SU-DHL-6 (cell line): Measurements from ENCODE around the gene COX10.

Source experiments
- H2AFZ ChIP-seq: fragments of 200-600 bp; sonication (generic); 2 replicates; pipeline ENCODE4 v1.6.1; 2014; ENCODE audit warnings: low read depth, mild to moderate bottlenecking, moderate library complexity, mixed read lengths, antibody characterized with exemption, low read length; ENCODE audit not compliant: severe bottlenecking
- H3F3A ChIP-seq: fragments of 200-600 bp; shearing (Covaris generic); 2 replicates; pipeline ENCODE4 v1.6.0; 2016; ENCODE audit warnings: antibody characterized with exemption, mild to moderate bottlenecking; ENCODE audit not compliant: insufficient read depth
- H3K27ac ChIP-seq: fragments of 200-600 bp; sonication (generic); 2 replicates; pipeline ENCODE4 v1.5.1; 2016; ENCODE audit warnings: low read depth, mild to moderate bottlenecking, low read length, moderate library complexity, mixed read lengths
- H3K27me3 ChIP-seq: fragments of 200-600 bp; sonication (generic), shearing (Covaris generic); 2 replicates; pipeline ENCODE4 v1.6.0; 2014; ENCODE audit warnings: mild to moderate bottlenecking, low read length
- H3K36me3 ChIP-seq: fragments of 200-600 bp; sonication (generic); 2 replicates; pipeline ENCODE4 v1.6.1; 2014; ENCODE audit warnings: mild to moderate bottlenecking, low read length, mixed read lengths
- H3K4me2 ChIP-seq: fragments of 300-600, 200-600 bp; shearing (Covaris generic), sonication (generic); 2 replicates; pipeline ENCODE4 v1.6.0; 2014; ENCODE audit warnings: low read length, low read depth, mild to moderate bottlenecking; ENCODE audit not compliant: poor library complexity, severe bottlenecking
- H3K4me3 ChIP-seq: fragments of 200-600 bp; sonication (generic); 2 replicates; pipeline ENCODE4 v1.5.1; 2014; ENCODE audit warnings: antibody characterized with exemption, low read length, mild to moderate bottlenecking, mixed read lengths; ENCODE audit not compliant: insufficient read depth, poor library complexity, severe bottlenecking
- H3K79me2 ChIP-seq: fragments of 200-600 bp; sonication (generic); 2 replicates; pipeline ENCODE4 v1.6.1; 2014; ENCODE audit warnings: mild to moderate bottlenecking, low read length, moderate library complexity; ENCODE audit not compliant: insufficient read depth
- H3K9ac ChIP-seq: fragments of 200-600 bp; sonication (generic); 2 replicates; pipeline ENCODE4 v1.7.0; 2014; ENCODE audit warnings: mild to moderate bottlenecking, low read length
- H3K9me2 ChIP-seq: fragments of 200-600 bp; sonication (generic); replicated peaks from 2 replicates; pipeline ENCODE4 v1.6.1; 2014; ENCODE audit warnings: low read length; ENCODE audit not compliant: insufficient read depth
- H3K9me3 ChIP-seq: fragments of 200-600 bp; sonication (generic); 2 replicates; pipeline ENCODE4 v1.6.1; 2014; ENCODE audit warnings: low read length, mixed read lengths; ENCODE audit not compliant: insufficient read depth
- H4K20me1 ChIP-seq: fragments of 200-600 bp; sonication (generic); 2 replicates; pipeline ENCODE4 v1.6.1; 2014; ENCODE audit warnings: low read depth, mild to moderate bottlenecking, antibody characterized with exemption, low read length, moderate library complexity, mixed read lengths
- EZH2phosphoT487 ChIP-seq: fragments of 200-600 bp; sonication (generic), shearing (Covaris generic); conservative IDR thresholded peaks from 2 replicates; pipeline ENCODE4 v1.6.1; 2018; ENCODE audit warnings: mild to moderate bottlenecking, antibody characterized with exemption, low read length, moderate library complexity, mixed read lengths
- TF ChIP-seq, protein P1 (sequence below): fragments of 200-600 bp; sonication (generic); IDR thresholded peaks from one replicate; pipeline ENCODE4 v1.5.1; 2017; ENCODE audit warnings: antibody characterized with exemption, mild to moderate bottlenecking, low read length, moderate library complexity; ENCODE audit not compliant: insufficient read depth, poor library complexity, severe bottlenecking

The COX10 gene

DNA sequence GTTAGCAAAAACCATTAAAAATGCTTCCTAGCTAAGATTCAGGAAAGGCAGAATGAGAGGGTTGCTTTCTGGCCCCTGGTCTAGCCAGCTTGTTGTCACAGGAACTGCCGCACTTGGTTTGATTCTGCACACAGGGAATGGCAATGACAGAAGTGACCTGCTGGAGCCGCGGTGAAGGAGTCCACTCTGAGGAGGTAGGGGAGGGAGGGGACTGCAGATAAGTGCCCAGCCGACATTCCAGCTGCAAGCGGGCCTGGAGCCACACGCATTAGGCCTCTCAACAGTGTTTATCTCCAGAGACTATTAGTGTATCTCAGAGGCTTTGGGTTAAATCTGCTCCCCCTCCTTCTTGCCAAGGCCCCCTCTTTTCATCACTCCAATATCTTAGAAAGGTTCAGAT, 128.7 kb downstream of the COX10 start:
- H2AFZ ChIP-seq = no peak overlapping the region
- no peaks in the 10 kb centered on the region for H4K20me1 ChIP-seq

DNA sequence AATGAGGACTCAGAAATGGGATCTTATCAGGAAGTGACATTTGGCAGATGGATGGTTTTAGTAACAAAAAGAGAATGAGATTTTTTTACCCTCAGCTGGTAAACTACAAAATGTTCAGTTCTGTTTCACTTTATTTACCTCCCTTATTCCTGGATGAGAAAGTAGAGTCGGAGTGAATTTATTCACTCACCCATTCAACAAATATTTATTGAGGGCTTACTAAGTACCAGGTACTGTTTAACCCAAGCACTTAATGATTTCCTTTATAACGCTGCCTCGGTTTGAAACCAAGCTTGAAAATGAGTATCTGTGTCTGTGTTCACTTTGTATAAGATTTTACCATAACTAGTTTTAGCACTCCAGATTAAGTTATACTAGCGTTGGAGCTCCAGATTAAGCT, 129.3 kb downstream of the COX10 start:
- Histone ChIP-seq H3K27me3 (no peaks in the 10 kb centered on the region), H3K4me3 (no peak overlapping the region), H3K79me2 (no peaks in the 10 kb centered on the region), H3K36me3 (no peaks in the 10 kb centered on the region; the same call in 1 of the 2 replicates), H3F3A (no peaks in the 10 kb centered on the region), H3K9me3 (no peaks in the 10 kb centered on the region), H3K27ac (no peak overlapping the region), H3K9ac (no peak overlapping the region), H4K20me1 (no peaks in the 10 kb centered on the region), H3K4me2 (no peak overlapping the region), H2AFZ (no peak overlapping the region), H3K9me2 (no peaks in the 10 kb centered on the region)
- TF ChIP-seq, protein P1, sequence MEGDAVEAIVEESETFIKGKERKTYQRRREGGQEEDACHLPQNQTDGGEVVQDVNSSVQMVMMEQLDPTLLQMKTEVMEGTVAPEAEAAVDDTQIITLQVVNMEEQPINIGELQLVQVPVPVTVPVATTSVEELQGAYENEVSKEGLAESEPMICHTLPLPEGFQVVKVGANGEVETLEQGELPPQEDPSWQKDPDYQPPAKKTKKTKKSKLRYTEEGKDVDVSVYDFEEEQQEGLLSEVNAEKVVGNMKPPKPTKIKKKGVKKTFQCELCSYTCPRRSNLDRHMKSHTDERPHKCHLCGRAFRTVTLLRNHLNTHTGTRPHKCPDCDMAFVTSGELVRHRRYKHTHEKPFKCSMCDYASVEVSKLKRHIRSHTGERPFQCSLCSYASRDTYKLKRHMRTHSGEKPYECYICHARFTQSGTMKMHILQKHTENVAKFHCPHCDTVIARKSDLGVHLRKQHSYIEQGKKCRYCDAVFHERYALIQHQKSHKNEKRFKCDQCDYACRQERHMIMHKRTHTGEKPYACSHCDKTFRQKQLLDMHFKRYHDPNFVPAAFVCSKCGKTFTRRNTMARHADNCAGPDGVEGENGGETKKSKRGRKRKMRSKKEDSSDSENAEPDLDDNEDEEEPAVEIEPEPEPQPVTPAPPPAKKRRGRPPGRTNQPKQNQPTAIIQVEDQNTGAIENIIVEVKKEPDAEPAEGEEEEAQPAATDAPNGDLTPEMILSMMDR = no peak
- no peak for TF ChIP-seq EZH2phosphoT487

More for the DNA sequence above, 128.7 kb downstream of the COX10 start:
- no peak overlapping the region for H3K4me2 ChIP-seq
- H3K9ac ChIP-seq = no peak overlapping the region
- no peak overlapping the region for H3K4me3 ChIP-seq
- no peaks in the 10 kb centered on the region for H3K9me3 ChIP-seq
- H3K27me3 ChIP-seq = no peaks in the 10 kb centered on the region
- H3F3A ChIP-seq = no peaks in the 10 kb centered on the region
- TF ChIP-seq EZH2phosphoT487 = no peak
- TF ChIP-seq, protein P1 = no peak
- no peaks in the 10 kb centered on the region; the same call in 1 of the 2 replicates for H3K36me3 ChIP-seq
- H3K27ac ChIP-seq = no peak overlapping the region
- H3K79me2 ChIP-seq = no peaks in the 10 kb centered on the region
- H3K9me2 ChIP-seq = no peaks in the 10 kb centered on the region

DNA sequence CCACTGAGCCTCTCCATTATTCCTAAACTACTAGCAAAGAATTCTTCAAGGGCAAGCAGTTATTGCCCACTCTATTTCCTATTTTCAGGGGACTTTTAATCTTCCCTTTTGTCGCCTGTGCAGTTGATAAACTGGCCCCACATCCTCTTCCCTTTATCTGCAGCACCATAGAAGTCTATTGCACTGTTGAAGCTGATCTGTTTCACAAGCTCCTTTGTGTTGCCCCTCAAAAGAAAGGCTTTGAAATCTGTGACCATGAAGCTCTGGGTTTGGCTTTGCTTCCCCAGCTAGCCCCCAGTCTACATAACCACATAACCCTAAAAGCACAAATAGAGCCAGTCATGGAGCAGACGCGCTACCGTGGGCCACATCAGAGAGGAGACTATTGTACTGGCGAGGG, 130.3 kb downstream of the COX10 start:
- no peaks in the 10 kb centered on the region for H3K9me3 ChIP-seq
- H3F3A ChIP-seq = no peaks in the 10 kb centered on the region
- H4K20me1 ChIP-seq = no peaks in the 10 kb centered on the region
- no peaks in the 10 kb centered on the region for H3K9me2 ChIP-seq
- no peaks in the 10 kb centered on the region; the same call in 1 of the 2 replicates for H3K36me3 ChIP-seq
- no peaks in the 10 kb centered on the region for H3K79me2 ChIP-seq
- no peak overlapping the region for H3K9ac ChIP-seq
- no peaks in the 10 kb centered on the region for H3K27me3 ChIP-seq
- no peak overlapping the region for H3K4me2 ChIP-seq
- H3K27ac ChIP-seq = no peak overlapping the region
- H3K4me3 ChIP-seq = no peak overlapping the region
- H2AFZ ChIP-seq = no peak overlapping the region
- no peak for TF ChIP-seq EZH2phosphoT487
- TF ChIP-seq, protein P1 = no peak

DNA sequence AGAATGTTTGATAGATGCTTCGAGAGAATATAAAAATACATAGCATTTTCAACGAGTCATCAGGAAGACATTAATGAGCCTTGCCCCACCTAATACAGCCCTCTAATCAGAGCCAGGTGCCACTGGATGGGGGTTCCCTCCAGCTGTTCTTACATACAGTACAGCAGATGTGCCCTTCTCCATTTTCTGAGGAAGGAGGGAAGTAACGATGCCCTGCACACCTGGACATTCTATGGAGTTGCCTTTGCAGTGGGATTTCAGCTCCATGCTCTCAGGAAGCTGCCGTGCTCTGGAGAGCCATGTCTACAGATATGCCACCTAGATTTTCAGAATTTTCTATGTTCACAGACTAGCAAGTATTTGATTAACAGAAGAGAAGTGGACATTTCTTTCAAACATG, 131.1 kb downstream of the COX10 start:
- Histone ChIP-seq H3K9ac (no peak overlapping the region), H3K27me3 (no peaks in the 10 kb centered on the region), H3F3A (no peaks in the 10 kb centered on the region), H3K9me3 (no peaks in the 10 kb centered on the region), H3K36me3 (no peaks in the 10 kb centered on the region; the same call in 1 of the 2 replicates), H2AFZ (no peak overlapping the region), H3K4me2 (no peak overlapping the region), H4K20me1 (no peaks in the 10 kb centered on the region), H3K9me2 (no peaks in the 10 kb centered on the region), H3K79me2 (no peaks in the 10 kb centered on the region), H3K4me3 (no peak overlapping the region), H3K27ac (no peak overlapping the region)
- TF ChIP-seq EZH2phosphoT487 = no peak
- TF ChIP-seq, protein P1 = no peak
